Astrocyte (in vitro differentiated cells and primary cell): ENCODE measurements around the gene TPD52L2. TPM values are rescaled to one million over a fixed set of nuclear protein-coding genes. Genes with fewer than 3 reads are reported as not detected.

Experiments
- DNase-seq: peaks from one replicate; pipeline ENCODE4 v3.0.0-alpha.2; 2010; ENCODE audit warnings: low read depth
- FAIRE-seq: peaks from 2 replicates; lab custom pipeline; 2011; peaks lifted over from hg19 to GRCh38; lab: Jason Lieb, UNC
- H2AFZ ChIP-seq: 2 replicates; pipeline ENCODE4 v1.6.0; 2012; ENCODE audit warnings: low read depth, low read length, inconsistent platforms
- H3K27ac ChIP-seq: 2 replicates; pipeline ENCODE4 v1.5.1; 2011; ENCODE audit warnings: low read depth, low read length, inconsistent platforms
- H3K27me3 ChIP-seq: 2 replicates; pipeline ENCODE4 v1.6.0; 2011; ENCODE audit warnings: low read length, inconsistent platforms; ENCODE audit not compliant: insufficient read depth
- H3K36me3 ChIP-seq: 2 replicates; pipeline ENCODE4 v1.5.1; 2011; ENCODE audit warnings: low read length, inconsistent platforms; ENCODE audit not compliant: insufficient read depth
- H3K4me1 ChIP-seq: 2 replicates; pipeline ENCODE4 v1.5.1; 2011; ENCODE audit warnings: low read length, inconsistent platforms; ENCODE audit not compliant: insufficient read depth
- H3K4me2 ChIP-seq: 2 replicates; pipeline ENCODE4 v1.6.0; 2012; ENCODE audit warnings: low read length, inconsistent platforms
- H3K4me3 ChIP-seq: 2 replicates; pipeline ENCODE4 v1.5.1; 2011; ENCODE audit warnings: low read depth, mild to moderate bottlenecking, low read length, inconsistent platforms; ENCODE audit not compliant: insufficient read depth
- H3K79me2 ChIP-seq: 2 replicates; pipeline ENCODE4 v1.6.0; 2012; ENCODE audit warnings: mild to moderate bottlenecking, low read length, inconsistent platforms; ENCODE audit not compliant: insufficient read depth
- H3K9ac ChIP-seq: 2 replicates; pipeline ENCODE4 v1.6.0; 2012; ENCODE audit warnings: mild to moderate bottlenecking, low read length, inconsistent platforms
- H3K9me3 ChIP-seq: 2 replicates; pipeline ENCODE4 v1.5.1; 2012; ENCODE audit warnings: low read depth, mild to moderate bottlenecking, low read length, inconsistent platforms; ENCODE audit not compliant: insufficient read depth
- H4K20me1 ChIP-seq: 2 replicates; pipeline ENCODE4 v1.6.0; 2012; ENCODE audit warnings: low read length, inconsistent platforms; ENCODE audit not compliant: insufficient read depth
- H3K27ac Mint-ChIP-seq: one replicate; pipeline ENCODE4 v1.8.0; 2021; ENCODE audit warnings: mild to moderate bottlenecking, mixed read lengths; ENCODE audit not compliant: unreplicated experiment
- H3K27me3 Mint-ChIP-seq: one replicate; pipeline ENCODE4 v1.8.0; 2021; ENCODE audit warnings: low read depth, mixed read lengths; ENCODE audit not compliant: unreplicated experiment
- H3K36me3 Mint-ChIP-seq: one replicate; pipeline ENCODE4 v1.8.0; 2021; ENCODE audit warnings: low read depth, mixed read lengths; ENCODE audit not compliant: unreplicated experiment
- H3K4me1 Mint-ChIP-seq: one replicate; pipeline ENCODE4 v1.8.0; 2021; ENCODE audit warnings: low read depth, mixed read lengths; ENCODE audit not compliant: unreplicated experiment
- H3K4me3 Mint-ChIP-seq: one replicate; pipeline ENCODE4 v1.8.0; 2021; ENCODE audit warnings: mild to moderate bottlenecking, moderate library complexity, mixed read lengths; ENCODE audit not compliant: unreplicated experiment
- H3K9me3 Mint-ChIP-seq: one replicate; pipeline ENCODE4 v1.8.0; 2021; ENCODE audit warnings: mild to moderate bottlenecking, mixed read lengths; ENCODE audit not compliant: unreplicated experiment
- CTCF ChIP-seq: IDR thresholded peaks from 2 replicates; pipeline ENCODE4 v1.5.1; 2011; ENCODE audit warnings: low read depth, mild to moderate bottlenecking, inconsistent platforms, low read length, moderate library complexity; ENCODE audit not compliant: insufficient read depth
- EZH2 ChIP-seq: IDR thresholded peaks from 2 replicates; pipeline ENCODE4 v1.6.1; 2012; ENCODE audit warnings: mild to moderate bottlenecking, low read length, inconsistent platforms; ENCODE audit not compliant: insufficient read depth
- total RNA-seq: library from RNA; stranded (reverse); gene quantifications from 2 replicates; pipeline ENCODE4 v1.2.1, GENCODE V29; 2021

The TPD52L2 gene
- total RNA-seq, 1 donor from 2014 or later: 145 TPM

DNA sequence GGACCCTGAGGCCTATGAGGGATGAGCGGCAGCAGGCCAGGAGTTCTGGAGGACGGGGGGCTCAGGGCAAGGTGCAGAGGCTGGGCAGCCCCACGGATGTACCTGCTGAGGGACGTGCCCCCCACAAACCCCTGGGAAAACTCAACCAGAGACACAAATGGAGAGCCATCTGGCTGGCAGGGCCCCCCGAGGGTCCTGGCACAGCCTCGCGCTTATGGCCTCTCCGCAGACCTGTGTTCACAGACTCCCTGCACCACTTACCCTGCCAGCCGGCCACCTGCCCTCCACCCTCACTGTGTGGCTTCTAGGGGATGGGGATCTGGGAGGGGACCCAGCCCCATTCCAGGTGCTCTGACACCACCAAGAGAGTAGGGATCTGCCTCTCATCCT, 30.6 kb upstream of the TPD52L2 start:
- Histone ChIP-seq H3K27me3 (peaks cover 5% of the 10 kb centered on the region), H3K9me3 (no peaks in the 10 kb centered on the region), H2AFZ (peak overlapping the region; percentile 40), H3K79me2 (no peaks in the 10 kb centered on the region), H3K4me1 (peaks cover 26% of the 10 kb centered on the region), H4K20me1 (peaks cover 6% of the 10 kb centered on the region), H3K4me2 (peak overlapping the region; percentile 73), H3K9ac (no peak overlapping the region), H3K36me3 (no peaks in the 10 kb centered on the region), H3K4me3 (no peak overlapping the region), H3K27ac (no peak overlapping the region)
- Mint-ChIP-seq H3K27ac (peak overlapping the region; percentile 69), H3K9me3 (no peaks in the 10 kb centered on the region), H3K27me3 (no peaks in the 10 kb centered on the region), H3K4me3 (no peak overlapping the region), H3K4me1 (peaks cover 13% of the 10 kb centered on the region), H3K36me3 (no peaks in the 10 kb centered on the region)
- no peak for TF ChIP-seq EZH2
- no peak for TF ChIP-seq CTCF
- DNase-seq (no peak), FAIRE-seq (no peak)

DNA sequence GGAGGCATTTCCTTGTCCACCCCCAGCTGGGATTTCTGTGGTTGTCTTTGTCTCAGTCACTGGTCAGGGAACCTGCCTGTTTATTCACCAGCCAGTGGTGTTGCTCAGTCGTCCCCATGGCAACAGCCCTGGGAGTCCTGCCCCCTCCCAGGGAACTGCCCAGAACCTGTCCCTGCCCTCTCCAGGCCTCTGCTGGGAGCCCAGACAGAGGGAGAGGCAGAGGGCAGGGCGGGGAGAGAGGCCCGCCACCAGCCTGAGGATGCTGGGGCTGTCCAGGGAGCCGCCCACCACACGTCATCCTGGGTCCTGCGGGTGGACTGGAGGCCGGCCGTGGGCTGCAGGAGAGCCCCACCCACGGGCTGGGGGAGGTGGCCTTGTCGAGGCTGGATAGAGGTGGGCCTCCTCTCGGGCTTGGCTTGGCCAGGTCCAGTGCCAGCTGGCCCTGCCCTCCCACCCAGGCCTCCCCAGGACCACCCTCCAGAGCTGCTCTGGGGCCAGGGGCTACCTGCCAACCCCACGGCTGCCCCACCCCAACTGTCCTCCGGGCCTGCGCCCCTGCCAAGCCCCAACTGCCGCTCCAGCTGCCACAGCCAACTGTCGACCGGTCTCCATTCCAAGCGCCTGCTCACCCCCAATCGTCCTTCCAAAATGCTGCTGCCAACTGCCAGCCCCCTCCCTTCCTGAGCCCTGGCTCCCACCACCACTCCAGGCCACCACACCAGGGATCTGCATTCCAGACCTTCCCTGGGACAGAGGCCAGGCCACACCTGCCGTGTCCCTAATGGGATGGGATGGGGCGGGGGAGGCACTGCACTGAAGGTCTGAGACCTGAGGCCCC, 29.8 kb upstream of the TPD52L2 start:
- no peaks in the 10 kb centered on the region for H3K36me3 ChIP-seq
- Mint-ChIP-seq H3K4me3 (no peak overlapping the region), H3K27me3 (no peaks in the 10 kb centered on the region), H3K4me1 (peaks cover 11% of the 10 kb centered on the region), H3K36me3 (no peaks in the 10 kb centered on the region), H3K9me3 (no peaks in the 10 kb centered on the region), H3K27ac (peak overlapping the region; percentile 78)
- no peak for TF ChIP-seq CTCF
- TF ChIP-seq EZH2: no peak
- no peaks in the 10 kb centered on the region for H3K9me3 ChIP-seq
- H3K4me2 ChIP-seq: peak overlapping the region; percentile 73
- FAIRE-seq: no peak
- H3K9ac ChIP-seq: no peak overlapping the region
- H3K4me1 ChIP-seq: peaks cover 20% of the 10 kb centered on the region
- DNase-seq: peak; percentile 96
- no peak overlapping the region for H3K27ac ChIP-seq
- no peaks in the 10 kb centered on the region for H3K27me3 ChIP-seq
- no peaks in the 10 kb centered on the region for H4K20me1 ChIP-seq
- peak overlapping the region; percentile 68 for H2AFZ ChIP-seq
- H3K79me2 ChIP-seq: no peaks in the 10 kb centered on the region
- H3K4me3 ChIP-seq: no peak overlapping the region
